ENCODE data around the gene FOLR3. TPM values are rescaled to one million over a fixed set of nuclear protein-coding genes. Genes with fewer than 3 reads are reported as not detected.
"Not testable (repeated sequence)": the region's sequence is repeated elsewhere in the genome, so short reads cannot be mapped to it uniquely, and the experiment has no call there.

FOLR3 gene
- 1 to 10 TPM in 2 of 4 donors, under 1 TPM in 1, not detected in 1; 0.49 to 1.2 (median 1.1) TPM for total RNA-seq
- not detected for polyA plus RNA-seq
- long read RNA-seq, donor 1, result 0 reads
- long read RNA-seq, donor 2, result 0 reads
- long read RNA-seq, donor 3, result 0 reads
- long read RNA-seq, donor 4, result 0 reads

DNA sequence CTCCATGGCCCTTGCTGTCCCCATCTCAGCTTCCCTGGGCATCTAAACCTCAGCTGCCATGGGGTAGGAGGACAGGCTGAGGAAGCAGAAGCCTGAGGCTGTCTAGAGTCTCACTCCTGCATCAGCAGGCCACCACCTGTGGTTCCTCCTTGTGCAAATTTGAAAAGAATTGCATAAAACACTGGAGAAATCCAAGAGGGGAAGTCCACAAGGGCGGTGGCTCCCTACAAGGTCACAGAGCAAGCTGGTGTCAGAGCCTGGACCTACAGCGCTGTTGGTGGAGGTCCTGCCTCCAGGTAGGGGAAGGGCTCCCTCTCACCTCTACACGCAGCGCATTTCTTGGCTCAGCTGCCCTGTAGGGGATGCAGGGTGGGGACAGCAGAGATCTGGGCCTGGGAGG is at the start of gene FOLR3:
TSS of gene FOLR3 (plus strand) at position 253 of the 400 bp plus-strand sequence. CDS start 228 bp downstream, outside the sequence.
- intact Hi-C loops (cut with DNase I); H3K27me3 ChIP-seq (ENCODE audit: control insufficient read depth, insufficient read depth); H3K9me3 ChIP-seq (ENCODE audit: control insufficient read depth, low read length); H3K27ac ChIP-seq (ENCODE audit: low read length); DNase-seq; H3K4me1 ChIP-seq (ENCODE audit: control insufficient read depth, insufficient read depth, low read length); H3K4me3 ChIP-seq (ENCODE audit: low read length): not testable (repeated sequence)
- 84% methylated on average over 4 of the region's 4 CpGs for WGBS
- peak; percentile 32 to 51 for ATAC-seq

DNA sequence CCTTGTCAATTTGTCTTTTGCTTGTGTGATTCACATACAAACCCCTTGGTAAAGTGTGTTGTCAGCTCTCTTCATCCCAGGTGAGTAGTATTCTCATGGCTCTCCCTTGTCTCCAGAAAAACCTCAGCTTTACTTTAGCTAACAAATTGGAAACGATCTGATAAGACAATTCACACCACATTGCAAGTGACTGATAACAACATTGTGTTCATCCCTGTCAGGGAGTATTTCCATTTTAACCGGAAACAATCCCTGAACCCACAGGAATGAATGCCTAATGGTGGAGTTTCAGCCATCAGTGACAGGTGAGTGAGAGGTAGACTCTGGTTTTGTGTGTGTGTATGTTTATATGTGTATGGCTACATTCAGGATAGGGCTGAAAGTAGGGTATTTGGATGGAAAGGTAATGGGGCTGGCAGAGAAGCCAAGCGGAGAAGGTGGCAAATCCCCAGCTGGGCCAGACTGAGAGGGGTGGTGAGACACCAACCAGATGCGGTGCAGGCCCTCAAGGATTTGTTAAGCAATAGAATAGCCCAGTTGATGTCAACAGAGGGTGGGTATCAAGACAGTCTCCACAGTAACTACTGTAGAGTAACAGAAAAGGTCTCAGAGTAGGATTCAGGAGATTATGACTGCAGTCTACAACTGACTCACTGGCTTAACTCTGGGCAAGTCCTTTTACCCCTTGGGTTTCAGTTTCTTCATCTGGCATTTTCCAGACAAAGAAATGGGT is 47.3 kb upstream of the FOLR3 start:
- Histone ChIP-seq H3K27ac (ENCODE audit: low read length) (no peak overlapping the region), H3K9me3 (ENCODE audit: control insufficient read depth, low read length) (no peaks in the 10 kb centered on the region), H3K4me1 (ENCODE audit: control insufficient read depth, insufficient read depth, low read length) (no peaks in the 10 kb centered on the region), H3K4me3 (ENCODE audit: low read length) (no peak overlapping the region), H3K27me3 (ENCODE audit: control insufficient read depth, insufficient read depth) (no peaks in the 10 kb centered on the region)
- intact Hi-C loops (cut with DNase I), result no loop called here
- WGBS, result 75% methylated on average over 4 of the region's 4 CpGs
- ATAC-seq (no peak), DNase-seq (no peak)

DNA sequence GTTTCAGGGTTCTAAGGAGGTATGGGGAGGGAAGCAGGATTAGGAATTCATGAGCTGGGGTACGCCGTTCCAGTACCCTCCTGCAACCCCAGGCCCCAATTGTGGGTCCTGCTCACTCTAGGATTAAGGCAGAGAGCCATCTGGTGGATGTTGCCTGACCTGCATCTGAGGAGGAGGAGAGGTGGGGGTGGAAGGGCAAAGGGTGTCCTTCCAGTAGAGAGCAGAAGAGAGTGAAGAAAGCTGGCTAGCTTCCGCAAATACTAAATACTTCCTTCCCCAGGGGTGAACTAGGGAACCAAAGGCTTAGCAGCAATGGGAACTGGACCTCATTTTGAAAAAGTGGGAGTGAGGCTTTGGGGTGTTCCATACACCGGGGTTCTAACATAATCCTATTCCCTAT is 44.2 kb upstream of the FOLR3 start:
- no peaks in the 10 kb centered on the region for H3K9me3 ChIP-seq (ENCODE audit: control insufficient read depth, low read length)
- H3K4me1 ChIP-seq (ENCODE audit: control insufficient read depth, insufficient read depth, low read length), result no peaks in the 10 kb centered on the region
- intact Hi-C loops (cut with DNase I), result loop anchor here (2.0 to 5.0 kb wide), 2 partner anchors 66 to 69 kb away; no protein-coding TSS in a partner anchor
- ATAC-seq, result peak; percentile 89
- H3K27me3 ChIP-seq (ENCODE audit: control insufficient read depth, insufficient read depth), result no peaks in the 10 kb centered on the region
- no peak overlapping the region for H3K4me3 ChIP-seq (ENCODE audit: low read length)
- H3K27ac ChIP-seq (ENCODE audit: low read length), result no peak overlapping the region
- WGBS, result 29% methylated on average over 4 of the region's 4 CpGs
- DNase-seq, result peak; percentile 69 to 84 (median 76)

GRCh38 chr11:72098741-72099140 is 36.8 kb upstream of the FOLR3 start:
- H3K9me3 ChIP-seq (ENCODE audit: control insufficient read depth, low read length), result no peaks in the 10 kb centered on the region
- peaks cover 8% of the 10 kb centered on the region for H3K4me1 ChIP-seq (ENCODE audit: control insufficient read depth, insufficient read depth, low read length)
- no peak for DNase-seq
- 96% methylated on average over 3 of the region's 3 CpGs for WGBS
- no peak for ATAC-seq
- no peak overlapping the region for H3K27ac ChIP-seq (ENCODE audit: low read length)
- no peak overlapping the region for H3K4me3 ChIP-seq (ENCODE audit: low read length)
- intact Hi-C loops (cut with DNase I), result no loop called here
- H3K27me3 ChIP-seq (ENCODE audit: control insufficient read depth, insufficient read depth), result no peaks in the 10 kb centered on the region

- H3K27ac ChIP-seq (ENCODE audit: low read length), result no peak overlapping the region
- H3K4me1 ChIP-seq (ENCODE audit: control insufficient read depth, insufficient read depth, low read length), result peaks cover 12% of the 10 kb centered on the region
- H3K27me3 ChIP-seq (ENCODE audit: control insufficient read depth, insufficient read depth), result no peaks in the 10 kb centered on the region
- WGBS, result 82% methylated on average over 3 of the region's 3 CpGs
- H3K4me3 ChIP-seq (ENCODE audit: low read length), result no peak overlapping the region
- intact Hi-C loops (cut with DNase I), result no loop called here
- DNase-seq (no peak), ATAC-seq (no peak)
- no peaks in the 10 kb centered on the region for H3K9me3 ChIP-seq (ENCODE audit: control insufficient read depth, low read length)
Observed at GRCh38 chr11:72100009-72100408, 35.5 kb upstream of the FOLR3 start.

GRCh38 chr11:72100462-72100861 is 35.1 kb upstream of the FOLR3 start:
- no peak overlapping the region for H3K27ac ChIP-seq (ENCODE audit: low read length)
- WGBS, result 54% methylated on average over 1 of the region's 1 CpG
- no peaks in the 10 kb centered on the region for H3K27me3 ChIP-seq (ENCODE audit: control insufficient read depth, insufficient read depth)
- DNase-seq, result no peak
- H3K4me3 ChIP-seq (ENCODE audit: low read length), result no peak overlapping the region
- no peak for ATAC-seq
- no peaks in the 10 kb centered on the region for H3K9me3 ChIP-seq (ENCODE audit: control insufficient read depth, low read length)
- intact Hi-C loops (cut with DNase I), result no loop called here
- peaks cover 12% of the 10 kb centered on the region for H3K4me1 ChIP-seq (ENCODE audit: control insufficient read depth, insufficient read depth, low read length)

DNA sequence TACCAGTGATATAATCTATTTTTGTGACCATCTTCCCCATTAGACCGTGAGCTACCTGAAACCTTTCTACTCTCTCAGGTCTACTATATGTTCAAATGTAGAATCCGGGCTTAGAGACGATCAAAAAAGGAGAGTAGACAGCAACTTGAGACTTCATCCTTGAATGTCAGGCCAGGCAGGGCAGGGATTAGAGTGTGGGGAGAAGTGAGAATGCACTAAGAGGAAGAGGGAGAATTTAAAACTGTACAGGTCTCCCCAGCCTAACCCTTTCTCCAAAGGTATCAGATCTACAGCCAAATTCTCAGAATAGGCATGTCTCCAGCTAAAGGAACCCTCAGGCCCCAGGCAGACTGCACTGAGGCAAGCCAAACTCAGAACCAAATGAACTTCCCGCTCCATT is 33.4 kb upstream of the FOLR3 start:
- Histone ChIP-seq H3K4me1 (ENCODE audit: control insufficient read depth, insufficient read depth, low read length) (peaks cover 12% of the 10 kb centered on the region), H3K9me3 (ENCODE audit: control insufficient read depth, low read length) (no peaks in the 10 kb centered on the region), H3K4me3 (ENCODE audit: low read length) (peak overlapping the region; percentile 93), H3K27ac (ENCODE audit: low read length) (peak overlapping the region; percentile 97), H3K27me3 (ENCODE audit: control insufficient read depth, insufficient read depth) (no peaks in the 10 kb centered on the region)
- WGBS, result 48% methylated on average over 4 of the region's 4 CpGs
- ATAC-seq (no peak), DNase-seq (no peak)
- intact Hi-C loops (cut with DNase I), result no loop called here

GRCh38 chr11:72102631-72102945 is 32.9 kb upstream of the FOLR3 start:
- Histone ChIP-seq H3K4me1 (ENCODE audit: control insufficient read depth, insufficient read depth, low read length) (peaks cover 12% of the 10 kb centered on the region), H3K27ac (ENCODE audit: low read length) (peak overlapping the region; percentile 97), H3K4me3 (ENCODE audit: low read length) (peak overlapping the region; percentile 93), H3K9me3 (ENCODE audit: control insufficient read depth, low read length) (no peaks in the 10 kb centered on the region), H3K27me3 (ENCODE audit: control insufficient read depth, insufficient read depth) (no peaks in the 10 kb centered on the region)
- DNase-seq, result no peak
- 2% methylated on average over 9 of the region's 9 CpGs for WGBS
- ATAC-seq, result peak; percentile 0 to 16
- intact Hi-C loops (cut with DNase I), result no loop called here

GRCh38 chr11:72102946-72103753 is 32.4 kb upstream of the FOLR3 start, which contains the start of gene LAMTOR1:
TSS of gene LAMTOR1 (minus strand) at chr11:72103297. CDS start at chr11:72103224, 73 bp downstream.
- no peaks in the 10 kb centered on the region for H3K27me3 ChIP-seq (ENCODE audit: control insufficient read depth, insufficient read depth)
- WGBS, result 2% methylated on average over 64 of the region's 64 CpGs
- peak; percentile 98 to 99 for ATAC-seq
- H3K4me1 ChIP-seq (ENCODE audit: control insufficient read depth, insufficient read depth, low read length), result peaks cover 12% of the 10 kb centered on the region
- peak within 1 kb of the TSS; percentile 93 for H3K4me3 ChIP-seq (ENCODE audit: low read length)
- peak; percentile 100 for DNase-seq
- peak within 1 kb of the TSS; percentile 97 for H3K27ac ChIP-seq (ENCODE audit: low read length)
- H3K9me3 ChIP-seq (ENCODE audit: control insufficient read depth, low read length), result no peaks in the 10 kb centered on the region
- intact Hi-C loops (cut with DNase I), result no loop called here

DNA sequence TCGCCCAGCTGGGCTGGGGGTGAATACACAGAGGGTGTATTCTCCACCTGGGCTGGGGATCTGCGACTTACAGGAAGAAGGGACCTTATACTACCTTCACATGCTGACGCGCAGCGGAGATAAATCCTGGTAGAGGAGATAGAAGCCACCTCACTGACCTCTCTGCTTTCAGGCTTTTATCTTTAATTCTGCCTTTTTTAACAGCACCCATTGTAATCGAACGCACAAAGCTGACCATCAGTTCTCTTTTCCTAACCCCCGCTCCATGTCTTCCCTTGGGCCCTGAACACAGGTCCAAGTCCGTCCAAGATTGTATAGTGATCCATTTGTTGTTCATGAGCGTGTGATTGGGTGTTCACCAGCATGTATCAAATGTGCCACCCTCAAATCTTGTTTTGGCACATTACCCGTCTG is 31.8 kb upstream of the FOLR3 start:
- no peak for DNase-seq
- Histone ChIP-seq H3K4me3 (ENCODE audit: low read length) (peak overlapping the region; percentile 5), H3K27me3 (ENCODE audit: control insufficient read depth, insufficient read depth) (no peaks in the 10 kb centered on the region), H3K9me3 (ENCODE audit: control insufficient read depth, low read length) (no peaks in the 10 kb centered on the region), H3K4me1 (ENCODE audit: control insufficient read depth, insufficient read depth, low read length) (peaks cover 12% of the 10 kb centered on the region), H3K27ac (ENCODE audit: low read length) (peak overlapping the region; percentile 74)
- no peak for ATAC-seq
- WGBS, result 78% methylated on average over 11 of the region's 11 CpGs
- intact Hi-C loops (cut with DNase I), result no loop called here

DNA sequence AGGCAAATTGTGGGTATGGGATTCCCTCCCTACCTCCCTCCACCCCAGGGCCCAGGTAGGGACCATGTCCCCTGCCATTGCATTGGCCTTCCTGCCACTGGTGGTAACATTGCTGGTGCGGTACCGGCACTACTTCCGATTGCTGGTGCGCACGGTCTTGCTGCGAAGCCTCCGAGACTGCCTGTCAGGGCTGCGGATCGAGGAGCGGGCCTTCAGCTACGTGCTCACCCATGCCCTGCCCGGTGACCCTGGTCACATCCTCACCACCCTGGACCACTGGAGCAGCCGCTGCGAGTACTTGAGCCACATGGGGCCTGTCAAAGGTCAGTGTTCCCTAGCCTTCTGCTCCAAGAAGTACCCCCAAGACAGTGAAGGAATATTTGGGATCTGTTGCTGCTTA is 29.6 kb upstream of the FOLR3 start, which contains the start of gene TOMT:
TSS of gene TOMT (plus strand) at position 37 of the 400 bp plus-strand sequence. CDS start at position 65, 28 bp downstream.
- ATAC-seq (no peak), DNase-seq (no peak)
- Histone ChIP-seq H3K9me3 (ENCODE audit: control insufficient read depth, low read length) (no peaks in the 10 kb centered on the region), H3K27me3 (ENCODE audit: control insufficient read depth, insufficient read depth) (no peaks in the 10 kb centered on the region), H3K4me3 (ENCODE audit: low read length) (no peak within 1 kb of the TSS), H3K27ac (ENCODE audit: low read length) (no peak within 1 kb of the TSS), H3K4me1 (ENCODE audit: control insufficient read depth, insufficient read depth, low read length) (peaks cover 8% of the 10 kb centered on the region)
- intact Hi-C loops (cut with DNase I), result no loop called here
- WGBS, result 97% methylated on average over 14 of the region's 14 CpGs
